ENCODE measurements around the gene REG4.

GRCh38 chr1:119811985-119812557 is 811 bp upstream of the REG4 start:
- TF ChIP-seq EZH2 (IDR thresholded peaks at IDR 0.05) (no peak), CTCF (IDR thresholded peaks at IDR 0.05 in 2 of 3, conservative IDR thresholded peaks at IDR 0.05 in 1 of 3; ENCODE audit: borderline replicate concordance in 1 of 3, insufficient read depth in 1 of 3, low read depth in 2 of 3, low read length in 2 of 3) (no peak), POLR2A (IDR thresholded peaks at IDR 0.05; ENCODE audit: borderline replicate concordance, extremely low read depth, insufficient read depth, insufficient read length) (no peak), RAD21 (IDR thresholded peaks at IDR 0.05; ENCODE audit: low read depth) (no peak), POLR2AphosphoS5 (IDR thresholded peaks at IDR 0.05; ENCODE audit: low read depth, low read length) (no peak), TCF7L2 (IDR thresholded peaks at IDR 0.05; ENCODE audit: borderline replicate concordance, extremely low read depth, insufficient read depth, insufficient read length) (no peak), JUND (IDR thresholded peaks at IDR 0.05) (no peak), ZNF274 (IDR thresholded peaks at IDR 0.05; ENCODE audit: low read depth, low read length) (no peak), REST (IDR thresholded peaks at IDR 0.05; ENCODE audit: low read depth) (no peak), ATF3 (IDR thresholded peaks at IDR 0.05) (no peak), ELF1 (IDR thresholded peaks at IDR 0.05; ENCODE audit: borderline replicate concordance, low read depth) (no peak), ZFX (IDR thresholded peaks at IDR 0.05) (no peak), CEBPB (IDR thresholded peaks at IDR 0.05; ENCODE audit: low read depth) (no peak), YY1 (IDR thresholded peaks at IDR 0.05; ENCODE audit: extremely low read depth, insufficient replicate concordance, low read depth, low read length) (no peak)

Data from HCT116 (cell line).